Uterus (tissue), 2 donors: ENCODE results near the gene IPPK.

Source experiments
- CTCF ChIP-seq, 4 experiments: fragments of 200-600 bp in 2 of 4; fragments of 450-650 bp in 2 of 4; sonication (generic) in 2 of 4; IDR thresholded peaks; one replicate each; pipeline ENCODE4 v1.5.1; 2016 to 2019; ENCODE audit warnings: antibody characterized with exemption in 4 of 4, mild to moderate bottlenecking in 2 of 4, moderate library complexity in 1 of 4
- POLR2A ChIP-seq, 2 donors: fragments of 450-650 bp; IDR thresholded peaks; one replicate each; pipeline ENCODE4 v1.6.1; 2016; ENCODE audit warnings: antibody characterized with exemption in 2 of 2, mild to moderate bottlenecking in 1 of 2, moderate library complexity in 1 of 2

GRCh38 chr9:92666236-92666635, 3.7 kb downstream of the IPPK start:
- TF ChIP-seq POLR2A (IDR thresholded peaks at IDR 0.05): no peak
- no peak for TF ChIP-seq CTCF (IDR thresholded peaks at IDR 0.05)
